ENCODE measurements around the gene FAM72C. TPM values are rescaled to one million over a fixed set of nuclear protein-coding genes. Genes with fewer than 3 reads are reported as not detected.
"Not testable (repeated sequence)": the region's sequence is repeated elsewhere in the genome, so short reads cannot be mapped to it uniquely, and the experiment has no call there.

The FAM72C gene
- polyA plus RNA-seq, 1 donor from 2014 or later, result 0.28 TPM

DNA sequence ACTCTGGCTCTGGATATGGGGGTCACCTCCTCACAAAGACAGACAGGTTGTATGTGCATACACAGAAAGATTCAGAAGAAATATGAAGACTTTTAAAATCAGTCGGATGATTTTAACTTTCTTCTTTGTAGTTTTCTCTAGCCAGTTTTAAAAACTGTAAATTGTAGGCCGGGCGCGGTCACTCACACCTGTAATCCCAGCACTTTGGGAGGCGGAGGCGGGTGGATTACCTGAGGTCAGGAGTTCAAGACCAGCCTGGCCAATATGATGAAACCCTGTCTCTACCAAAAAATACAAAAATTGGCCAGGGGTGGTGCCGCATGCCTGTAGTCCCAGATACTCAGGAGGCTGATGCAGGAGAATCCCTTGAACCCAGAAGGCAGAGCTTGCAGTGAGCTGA, 58.1 kb downstream of the FAM72C start:
- H3K27ac ChIP-seq (ENCODE audit: low read length); H2AFZ ChIP-seq (ENCODE audit: low read depth, low read length); H3K79me2 ChIP-seq (replicated peaks; ENCODE audit: insufficient read depth, low read length); H3K4me3 ChIP-seq (ENCODE audit: low read length); H3K9ac ChIP-seq (ENCODE audit: low read length); H3K9me3 ChIP-seq (ENCODE audit: low read length); H3K4me2 ChIP-seq (ENCODE audit: low read length); H3K36me3 ChIP-seq (ENCODE audit: insufficient read depth, low read length); H3K9me2 ChIP-seq (ENCODE audit: insufficient read depth, low read length); H4K20me1 ChIP-seq (ENCODE audit: insufficient read depth); H3K27me3 ChIP-seq (ENCODE audit: insufficient read depth, low read depth, low read length); H3F3A ChIP-seq (ENCODE audit: insufficient read depth, low read length, poor library complexity, severe bottlenecking): not testable (repeated sequence)

Small RNA genes within 50 kb of the gene (small RNA-seq; reads per million reads assigned to genes)
- 0 reads per million in 3 experiments for gene HIST2H3PS2
